Activated CD4-positive, CD25-positive, alpha-beta regulatory T cell treated with anti-CD3 and anti-CD28 coated beads, Interleukin-2, amount 50 U/mL, for 16 hours (primary cell): ENCODE measurements around the gene CSDE1.
A peak's percentile ranks its signal among the peaks of the same experiment; 100 is the strongest.
"Not testable (repeated sequence)": the region's sequence is repeated elsewhere in the genome, so short reads cannot be mapped to it uniquely, and the experiment has no call there.

Source experiments
- DNase-seq: peaks from one replicate; pipeline ENCODE4 v3.0.0-alpha.2; 2020; ENCODE audit warnings: low read depth, low spot score

Gene CSDE1

DNA sequence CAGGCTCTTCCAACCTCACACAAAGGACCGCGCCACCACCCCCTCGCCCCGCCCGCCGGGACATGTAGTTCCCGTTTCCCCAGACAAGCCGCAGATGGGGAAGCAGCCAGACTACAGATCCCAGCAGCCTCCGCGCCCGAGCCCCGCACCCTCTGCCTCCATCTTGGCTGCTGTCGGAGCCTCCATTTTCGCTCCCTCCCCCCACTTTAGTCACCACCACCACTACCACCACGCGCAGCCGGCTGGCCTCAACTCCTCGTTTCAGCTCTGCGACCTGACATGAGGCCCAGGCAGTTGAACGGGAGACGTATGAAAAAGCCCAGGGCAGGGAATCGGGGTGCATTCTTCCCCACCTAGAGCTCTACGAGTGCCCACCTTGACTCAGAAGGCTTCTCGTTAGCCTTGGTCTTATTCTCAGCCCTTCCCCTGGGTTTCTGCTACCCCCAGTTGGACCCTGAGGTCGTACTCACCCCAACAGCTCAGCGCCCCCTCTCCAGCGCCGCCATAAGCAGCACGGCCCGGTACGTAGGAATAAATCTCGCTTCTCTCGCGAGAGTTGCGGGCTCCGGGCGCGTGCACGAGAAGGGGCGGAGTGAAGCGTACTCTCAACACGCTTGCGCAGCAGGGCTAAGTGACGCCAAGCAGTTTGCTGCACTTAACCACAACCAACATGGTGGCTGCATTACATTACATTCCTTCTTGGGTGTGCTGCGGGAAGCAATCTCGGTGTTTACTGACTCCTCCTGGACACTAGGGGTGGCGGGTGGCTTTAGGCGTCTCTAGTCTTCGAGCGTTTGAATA is at the start of gene CSDE1:
Gene CSDE1 (minus strand): TSS at position 530 of the 801 bp plus-strand sequence. CDS start 18,094 bp downstream, outside the sequence.
- peak; percentile 95 for DNase-seq

DNA sequence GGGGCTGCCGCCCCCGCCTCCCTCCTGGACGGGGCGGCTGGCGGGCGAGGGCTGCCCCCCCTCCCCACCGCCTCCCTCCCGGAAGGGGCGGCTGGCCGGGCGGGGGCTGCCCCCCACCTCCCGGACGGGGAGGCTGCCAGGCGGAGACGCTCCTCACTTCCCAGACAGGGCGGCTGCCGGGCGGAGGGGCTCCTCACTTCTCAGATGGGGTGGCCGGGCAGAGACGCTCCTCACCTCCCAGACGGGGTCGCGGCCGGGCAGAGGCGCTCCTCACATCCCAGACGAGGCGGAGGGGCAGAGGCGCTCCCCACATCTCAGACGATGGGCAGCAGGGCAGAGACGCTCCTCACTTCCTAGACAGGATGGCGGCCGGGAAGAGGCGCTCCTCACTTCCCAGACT is 46.7 kb upstream of the CSDE1 start:
- DNase-seq = not testable (repeated sequence)

DNA sequence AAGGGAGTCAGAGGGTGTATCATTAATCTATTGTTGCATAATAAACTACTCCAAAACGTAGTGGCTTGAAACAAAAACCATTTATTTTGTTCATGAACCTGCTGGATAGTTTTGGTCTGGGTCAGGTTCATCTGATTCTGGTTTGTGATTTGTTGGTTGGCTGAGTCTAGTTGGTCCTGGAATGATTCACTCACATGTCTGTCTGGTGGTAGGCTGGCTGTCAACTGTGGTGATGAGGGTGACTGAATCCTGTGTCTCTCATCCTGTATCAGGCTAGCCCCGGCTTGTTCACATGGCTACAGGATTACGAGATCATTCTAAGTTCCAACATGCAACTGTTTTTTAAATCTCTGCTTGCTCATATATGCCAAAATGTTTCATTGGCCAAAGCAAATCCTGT is 45.2 kb upstream of the CSDE1 start:
- no peak for DNase-seq

DNA sequence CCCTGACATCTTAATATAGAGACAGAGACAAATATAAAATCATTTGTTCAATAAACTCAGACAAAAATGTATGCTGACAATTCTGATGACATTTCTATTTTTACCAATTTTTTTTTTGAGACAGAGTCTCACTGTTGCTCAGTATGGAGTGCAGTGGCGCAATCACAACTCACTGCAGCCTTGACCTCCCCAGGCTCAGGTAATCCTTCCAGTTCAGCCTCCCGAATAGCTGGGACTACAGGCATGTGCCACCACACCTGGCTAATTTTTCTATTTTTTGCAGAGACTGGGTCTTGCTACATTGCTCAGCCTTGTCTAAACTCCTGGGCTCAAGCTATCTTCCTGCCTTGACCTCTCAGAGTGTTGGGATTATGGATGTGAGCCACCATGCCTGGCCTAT is 36.3 kb upstream of the CSDE1 start:
- no peak for DNase-seq

DNA sequence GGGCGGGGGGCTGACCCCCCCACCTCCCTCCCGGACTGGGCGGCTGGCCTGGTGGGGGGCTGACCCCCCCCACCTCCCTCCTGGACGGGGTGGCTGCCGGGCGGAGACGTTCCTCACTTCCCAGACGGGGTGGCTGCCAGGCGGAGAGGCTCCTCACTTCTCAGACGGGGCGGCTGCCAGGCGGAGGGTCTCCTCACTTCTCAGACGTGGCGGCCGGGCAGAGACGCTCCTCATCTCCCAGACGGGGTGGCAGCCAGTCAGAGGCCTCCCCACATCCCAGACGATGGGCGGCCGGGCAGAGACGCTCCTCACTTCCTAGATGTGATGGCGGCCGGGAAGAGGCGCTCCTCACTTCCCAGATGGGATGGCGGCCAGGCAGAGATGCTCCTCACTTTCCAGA is 32.8 kb upstream of the CSDE1 start:
- not testable (repeated sequence) for DNase-seq

DNA sequence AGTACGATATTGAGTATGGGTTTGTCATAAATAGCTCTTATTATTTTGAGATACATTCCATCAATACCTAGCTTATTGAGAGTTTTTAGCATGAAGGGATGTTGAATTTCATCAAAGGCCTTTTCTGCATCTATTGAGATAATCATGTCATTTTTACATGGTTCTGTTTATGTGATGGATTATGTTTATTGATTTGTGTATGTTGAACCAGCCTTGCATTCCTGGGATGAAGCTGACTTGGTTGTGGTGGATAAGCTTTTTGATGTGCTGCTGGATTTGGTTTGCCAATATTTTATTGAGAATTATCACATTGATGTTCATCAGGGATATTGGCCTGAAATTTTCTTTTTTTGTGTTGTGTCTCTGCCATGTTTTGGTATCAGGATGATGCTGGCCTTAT is 28.7 kb upstream of the CSDE1 start:
- not testable (repeated sequence) for DNase-seq

DNA sequence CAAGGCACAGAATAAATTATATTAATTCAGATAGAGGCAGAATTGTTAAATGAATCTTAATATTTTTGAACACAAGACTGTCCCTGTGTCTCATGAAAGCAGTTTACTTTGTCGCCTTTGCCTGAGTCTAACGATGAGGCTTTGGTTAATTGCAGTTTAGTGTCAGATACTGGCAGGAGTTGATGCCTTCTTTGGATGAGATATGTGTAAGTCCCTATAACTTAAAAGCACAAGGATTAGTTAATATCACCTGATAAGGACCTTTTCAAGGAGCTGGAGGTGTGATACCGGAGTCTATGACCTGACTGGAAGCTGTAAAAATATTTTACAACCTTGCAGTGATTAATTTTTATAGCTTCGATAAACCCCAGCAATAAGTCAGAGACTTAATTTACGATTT is 24.7 kb upstream of the CSDE1 start:
- DNase-seq = no peak

DNA sequence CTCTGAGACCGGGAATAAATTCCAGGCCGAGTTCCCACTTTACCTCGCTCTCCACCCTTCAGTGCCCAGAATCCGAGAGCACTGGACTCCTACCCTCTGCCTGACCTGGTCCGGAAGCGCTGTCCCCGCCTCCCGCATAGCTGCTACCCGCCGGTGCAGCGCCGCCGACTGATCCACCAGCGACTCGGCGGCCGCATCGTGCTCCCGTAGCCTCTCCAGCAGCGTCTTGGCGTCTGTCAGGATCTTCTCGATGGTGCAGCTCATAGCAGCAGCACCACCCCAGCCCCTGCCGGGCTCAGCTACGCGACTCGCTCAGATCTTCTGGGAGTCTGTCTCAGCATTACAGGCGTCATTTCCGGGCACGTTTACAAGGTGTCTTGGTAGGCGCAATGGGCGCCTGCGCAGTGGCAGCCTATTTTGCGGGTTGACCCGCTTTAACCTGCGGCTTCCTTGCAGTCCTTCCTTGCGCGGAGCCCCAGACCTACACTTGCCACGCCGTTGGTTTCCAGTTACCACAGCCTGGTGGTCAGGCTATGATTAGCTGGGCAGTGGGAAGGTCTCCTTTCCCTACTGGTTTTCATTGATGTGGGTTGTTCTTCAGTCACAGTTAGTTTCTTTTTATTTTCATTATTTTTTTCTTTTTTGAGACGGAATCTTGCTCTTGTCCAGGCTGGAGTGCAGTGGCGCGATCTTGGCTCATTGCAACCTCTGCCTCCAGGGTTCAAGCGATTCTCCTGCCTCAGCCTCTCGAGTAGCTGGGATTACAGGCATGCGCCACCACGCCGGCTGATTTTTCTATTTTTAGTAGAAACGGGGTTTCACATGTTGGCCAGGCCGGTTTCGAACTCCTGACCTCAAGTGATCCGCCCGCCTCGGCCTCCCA is 22.8 kb upstream of the CSDE1 start, which contains the start of gene SIKE1:
Gene SIKE1 (minus strand): TSS at position 342 of the 883 bp plus-strand sequence. CDS start 78 bp downstream, at position 264.
- DNase-seq = peak; percentile 92

DNA sequence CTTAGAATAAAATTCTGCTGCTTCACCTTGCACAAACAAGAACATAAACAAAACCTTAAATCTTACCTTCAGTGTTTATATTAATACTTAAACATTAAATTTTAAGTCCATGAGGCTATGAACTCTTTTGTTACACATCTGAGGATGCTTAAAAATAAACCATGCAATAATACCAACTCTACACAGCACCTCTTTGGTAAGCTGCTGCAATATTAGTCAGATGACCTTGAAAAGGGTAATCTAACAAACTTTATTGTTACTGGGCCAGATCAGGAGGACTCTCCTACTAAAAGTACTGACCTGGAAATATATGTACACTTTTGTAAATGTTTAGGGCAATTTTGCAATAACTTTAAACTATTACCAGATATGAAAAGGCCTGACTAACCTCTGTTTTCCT is 21.9 kb upstream of the CSDE1 start:
- DNase-seq = no peak

DNA sequence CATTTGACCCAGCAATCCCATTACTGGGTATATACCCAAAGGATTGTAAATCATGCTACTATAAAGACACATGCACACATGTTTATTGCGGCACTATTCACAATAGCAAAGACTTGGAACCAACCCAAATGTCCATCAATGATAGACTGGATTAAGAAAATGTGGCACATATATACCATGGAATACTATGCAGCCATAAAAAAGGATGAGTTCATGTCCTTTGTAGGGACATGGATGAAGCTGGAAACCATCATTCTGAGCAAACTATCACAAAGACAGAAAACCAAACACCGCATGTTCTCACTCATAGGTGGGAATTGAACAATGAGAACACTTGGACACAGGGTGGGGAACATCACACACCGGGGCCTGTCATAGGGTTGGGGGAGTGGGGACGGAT is 18.9 kb upstream of the CSDE1 start:
- not testable (repeated sequence) for DNase-seq

DNA sequence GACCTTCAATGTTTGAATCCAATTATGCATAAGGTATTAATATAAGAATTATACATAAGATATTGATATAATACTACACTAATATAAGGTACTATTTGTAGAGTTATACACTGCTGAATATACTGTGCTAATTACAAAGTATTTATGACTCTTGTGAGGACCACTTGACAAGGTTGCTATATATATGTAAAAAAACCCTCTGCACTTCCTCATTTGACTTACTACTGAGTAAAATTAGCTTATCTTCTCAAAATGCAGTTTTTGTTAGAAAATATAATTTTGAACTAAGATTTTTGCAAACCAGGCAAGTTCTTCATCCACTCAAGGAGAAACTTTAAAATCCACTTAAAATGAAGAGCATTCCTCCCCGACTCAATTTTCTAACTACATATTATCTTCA is 14.2 kb upstream of the CSDE1 start:
- no peak for DNase-seq

DNA sequence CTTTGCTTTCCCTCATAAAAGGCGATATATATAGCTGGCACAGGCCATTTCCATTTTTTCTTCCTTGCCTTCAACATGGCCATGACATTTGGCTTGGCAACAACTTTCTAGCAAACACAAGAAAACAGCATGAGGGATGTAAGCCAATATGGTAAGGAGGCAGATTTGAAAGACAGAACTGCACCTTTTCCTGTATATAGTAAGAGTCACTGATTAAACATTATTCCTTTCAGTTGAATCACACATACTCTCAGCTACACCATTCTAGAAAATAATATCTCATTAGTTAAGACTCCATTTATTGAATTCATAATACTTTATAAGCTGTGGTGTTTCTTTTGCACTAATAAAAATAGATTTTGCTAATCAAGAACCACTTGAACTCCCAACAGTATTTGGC is 13.2 kb upstream of the CSDE1 start:
- DNase-seq = no peak

DNA sequence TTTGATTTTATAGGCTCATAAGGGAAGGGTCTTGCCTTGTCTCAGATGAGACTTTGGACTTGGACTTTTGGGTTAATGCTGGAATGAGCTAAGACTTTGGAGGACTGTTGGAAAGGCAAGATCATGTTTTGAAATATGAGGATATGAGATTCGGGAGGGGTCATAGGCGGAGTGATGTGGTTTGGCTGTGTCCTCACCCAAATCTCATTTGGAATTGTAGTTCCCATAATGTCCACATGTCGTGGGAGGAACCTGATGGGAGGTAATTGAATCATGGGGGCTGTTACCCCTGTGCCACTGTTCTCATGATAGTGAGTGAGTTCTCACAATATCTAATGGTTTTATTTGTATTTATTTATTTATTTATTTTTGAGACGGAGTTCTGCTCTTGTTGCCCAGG is 6.9 kb upstream of the CSDE1 start:
- DNase-seq = no peak

DNA sequence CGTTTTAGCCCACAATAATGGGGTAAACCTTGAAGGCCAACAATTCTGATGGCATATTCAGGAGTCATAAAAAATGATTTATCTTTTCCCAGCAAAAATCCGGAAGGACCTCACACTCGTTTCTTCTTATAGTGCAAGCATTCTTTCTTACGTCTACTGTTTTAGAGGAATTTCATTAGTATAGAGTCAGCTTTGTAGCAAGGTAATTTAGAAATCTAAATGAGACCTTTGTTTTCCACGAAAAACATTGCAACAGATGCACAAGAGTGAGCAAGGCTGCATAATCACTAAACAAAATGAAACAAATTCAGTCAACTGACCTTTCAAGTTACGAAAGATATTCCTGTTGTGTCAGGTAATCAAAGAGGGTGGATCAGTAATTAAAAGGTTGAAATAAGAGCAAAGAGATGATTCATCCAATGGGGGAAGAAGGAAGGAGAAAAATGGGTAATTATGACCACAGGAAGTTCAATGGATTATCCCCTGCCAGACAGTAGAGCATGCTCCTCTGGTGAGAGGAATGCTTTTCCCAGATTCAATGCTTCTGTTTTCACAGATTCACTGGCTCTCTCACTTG is 560 bp upstream of the CSDE1 start:
- DNase-seq = no peak

DNA sequence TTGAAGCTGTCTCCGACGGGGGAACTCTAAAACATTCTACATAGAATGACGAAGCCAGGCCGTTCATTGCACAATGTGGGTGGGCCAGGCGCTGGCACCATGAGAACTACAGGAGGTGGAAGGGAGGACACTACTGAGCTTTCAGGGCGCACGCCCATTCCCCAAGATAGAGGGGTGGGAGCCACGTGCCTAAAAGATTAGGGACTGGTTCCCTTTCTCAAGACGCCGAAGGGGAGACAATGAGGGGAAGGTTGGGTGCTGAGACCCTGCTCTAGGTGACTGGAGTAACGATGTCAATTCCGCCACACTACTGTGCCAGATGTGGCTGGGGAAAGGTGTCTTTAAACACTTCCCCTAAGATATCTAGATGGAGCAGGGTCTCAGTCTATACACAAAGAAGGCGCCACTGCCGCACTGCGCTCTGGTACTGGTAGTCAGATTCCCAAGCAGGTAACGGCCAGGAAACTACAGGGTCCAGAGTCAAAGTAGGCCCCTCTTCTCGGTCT is 782 bp downstream of the CSDE1 start:
- no peak for DNase-seq

DNA sequence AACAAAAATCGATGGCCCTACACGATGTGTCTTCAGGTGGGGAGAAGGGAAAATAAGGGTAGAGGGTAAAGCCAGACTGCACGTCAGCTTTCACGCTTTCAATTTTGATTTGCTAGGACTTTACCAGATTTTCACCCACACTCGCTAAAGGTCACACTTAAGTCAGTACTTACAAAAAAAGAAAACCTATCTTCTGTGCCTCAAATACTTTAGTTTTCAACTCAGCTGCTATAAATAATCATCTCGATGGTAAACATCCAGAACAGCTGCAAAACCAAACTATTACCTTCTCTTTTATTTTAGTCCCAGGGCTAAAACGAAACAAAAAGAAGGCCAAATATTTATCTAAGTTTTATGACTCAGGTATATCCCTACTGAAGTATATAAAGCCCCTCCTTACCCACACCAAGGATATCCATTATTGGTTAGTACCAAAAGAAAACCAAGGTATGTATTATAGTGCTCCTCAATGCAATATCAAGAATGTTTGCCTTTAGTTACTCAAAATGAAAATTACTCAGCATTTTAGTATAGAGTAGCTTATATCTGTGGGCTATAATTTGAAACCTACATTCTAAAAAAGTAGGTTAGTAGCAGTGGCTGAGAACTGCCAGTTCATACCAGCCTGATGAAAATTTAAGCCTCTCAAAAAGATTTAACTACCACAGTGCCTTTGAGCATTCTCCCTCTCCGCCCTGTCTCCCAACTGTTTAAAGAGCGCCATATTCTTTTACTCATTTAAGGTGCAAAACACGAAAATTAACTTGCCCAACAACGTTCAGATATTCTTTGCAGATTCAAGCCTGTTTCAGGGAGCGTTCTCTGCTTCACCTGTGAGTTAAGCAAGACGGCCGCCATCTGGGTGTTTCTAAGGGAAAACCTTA is 1.5 kb downstream of the CSDE1 start:
- no peak for DNase-seq

DNA sequence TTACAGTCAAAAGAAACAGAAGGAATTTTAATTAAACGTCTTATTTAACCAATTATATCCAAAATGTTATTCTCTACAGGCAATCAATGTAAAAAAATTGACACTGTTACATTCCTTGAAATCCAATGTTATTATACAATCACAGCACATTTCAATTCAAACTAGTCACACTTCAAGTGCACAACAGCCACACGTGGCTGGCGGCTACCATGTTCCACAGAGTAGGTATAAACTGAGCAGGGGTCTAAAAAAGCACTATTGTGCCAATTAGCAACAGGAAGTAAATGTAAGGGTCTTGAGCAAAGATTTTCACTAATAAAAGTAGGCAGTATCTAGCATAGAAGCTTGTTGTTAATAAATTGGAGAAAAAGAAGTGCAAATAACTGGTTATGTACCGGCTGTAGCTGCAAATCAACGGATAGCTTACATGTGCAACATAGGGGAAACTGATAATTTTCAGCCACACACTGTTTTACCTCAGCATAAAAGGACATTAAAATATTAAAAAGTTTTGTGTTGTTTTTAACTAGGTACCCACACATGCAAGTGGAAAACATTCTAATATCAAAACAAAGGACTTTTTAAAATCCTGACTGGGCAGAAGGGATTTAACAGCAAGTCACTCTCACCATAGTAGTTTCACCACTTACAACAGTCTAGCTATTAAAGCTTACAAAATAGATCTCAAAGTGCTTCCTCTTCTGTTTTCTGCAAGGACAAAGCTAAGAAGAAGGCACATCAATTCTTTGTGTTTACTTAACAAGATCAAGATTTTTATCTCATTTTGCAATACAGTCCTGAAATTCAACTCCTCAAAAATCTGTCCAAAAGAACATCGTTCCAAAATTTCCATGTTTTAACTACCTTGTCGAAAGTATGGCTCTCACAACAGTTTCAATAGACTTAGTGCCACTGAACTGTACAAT is 2.5 kb downstream of the CSDE1 start:
- DNase-seq = no peak

DNA sequence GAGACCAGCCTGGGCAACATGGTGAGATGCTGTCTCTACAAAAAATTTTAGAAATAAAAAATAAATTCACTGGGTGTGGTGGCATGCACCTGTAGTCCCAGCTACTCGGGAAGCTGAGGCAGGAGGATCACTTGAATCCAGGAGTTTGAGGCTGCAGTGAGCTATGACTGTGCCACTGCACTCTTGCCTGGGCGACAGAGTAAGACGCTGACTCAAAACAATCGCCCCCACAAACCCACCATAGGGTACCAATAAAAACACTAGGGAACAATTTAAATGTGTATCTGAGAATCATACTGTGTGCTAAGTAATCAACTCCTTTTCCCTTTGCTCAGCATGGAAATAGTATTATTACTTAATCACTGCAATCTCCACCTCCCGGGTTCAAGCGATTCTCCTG is 4.1 kb downstream of the CSDE1 start:
- DNase-seq = not testable (repeated sequence)

DNA sequence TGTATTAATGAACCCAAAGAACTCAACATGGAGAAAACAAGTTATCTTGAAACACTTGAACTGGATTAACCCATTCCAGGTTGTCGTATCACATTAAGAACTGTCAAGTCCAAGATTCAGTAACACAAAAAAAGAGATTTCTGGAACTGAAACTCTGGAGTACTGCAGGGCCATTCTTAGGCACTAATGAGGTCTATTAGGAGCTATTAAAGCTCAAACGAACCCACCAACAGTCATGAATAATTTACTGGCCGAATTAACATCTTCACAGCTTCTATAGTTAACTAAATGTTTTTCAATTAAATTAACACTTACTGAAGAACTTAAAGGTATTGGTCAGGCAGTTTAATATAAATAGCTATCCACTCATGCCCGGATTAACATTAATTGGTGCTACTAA is 4.6 kb downstream of the CSDE1 start:
- no peak for DNase-seq

DNA sequence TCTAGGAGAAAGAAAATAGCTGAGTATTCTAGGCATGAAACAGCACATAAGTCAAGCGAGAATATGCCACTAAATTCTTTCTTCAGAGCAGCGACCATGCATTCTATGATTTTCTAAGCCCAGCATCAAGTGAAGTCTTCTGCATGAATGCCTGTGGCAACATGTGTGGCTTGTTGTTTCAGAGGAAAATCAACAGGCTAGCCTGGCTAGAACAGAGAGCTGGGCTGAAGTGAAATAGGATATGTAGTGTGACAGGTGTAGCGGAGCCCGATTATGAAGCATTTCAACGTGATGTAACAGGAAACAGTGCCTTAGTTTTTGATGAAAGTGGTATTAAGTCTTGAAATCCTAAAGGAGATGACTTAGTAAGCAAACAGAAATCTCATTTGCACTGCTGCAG is 7.0 kb downstream of the CSDE1 start:
- DNase-seq = no peak
